Lower lobe of right lung (tissue), 2 donors: Measurements from ENCODE around the gene FCHSD1. TPM values are rescaled to one million over a fixed set of nuclear protein-coding genes. Genes with fewer than 3 reads are reported as not detected.
A peak's percentile ranks its signal among the peaks of the same experiment; 100 is the strongest.

Experiments
- ATAC-seq, 2 donors: fragments of 200-7000 bp; cut with Tn5 transposase; one replicate each; pipeline ENCODE4 v1.9.1; 2020 to 2022; ENCODE audit warnings: mild to moderate bottlenecking in 2 of 2, moderate library complexity in 2 of 2
- DNase-seq: peaks from one replicate; pipeline ENCODE4 v3.0.0-alpha.2; 2020
- H3K27ac ChIP-seq: fragments of 200-600 bp; one replicate; pipeline ENCODE4 v1.8.0; 2022
- H3K27me3 ChIP-seq: fragments of 200-600 bp; one replicate; pipeline ENCODE4 v1.8.0; 2022; ENCODE audit warnings: low read depth
- H3K36me3 ChIP-seq: fragments of 200-600 bp; one replicate; pipeline ENCODE4 v1.8.0; 2022; ENCODE audit warnings: mild to moderate bottlenecking
- H3K4me1 ChIP-seq: fragments of 200-600 bp; one replicate; pipeline ENCODE4 v1.8.0; 2022
- H3K4me3 ChIP-seq: fragments of 200-600 bp; one replicate; pipeline ENCODE4 v1.8.0; 2022; ENCODE audit warnings: mild to moderate bottlenecking
- H3K9me3 ChIP-seq: fragments of 200-600 bp; one replicate; pipeline ENCODE4 v1.8.0; 2022
- intact Hi-C: fragments of 100-400 bp; cut with DNase I; formaldehyde crosslinking; loops from one replicate; pipeline ENCODE4 v1.11.0; 2022
- total RNA-seq: library from RNA; stranded (reverse); fragmentation: NEBNext Ultra II Directional; extraction: Animal tissue kit (Norgen Biotek cat#: 25700); gene quantifications from one replicate; pipeline ENCODE4 v1.2.1, GENCODE V29; 2021
- TF ChIP-seq, protein P1 (sequence below): fragments of 200-600 bp; IDR thresholded peaks from one replicate; pipeline ENCODE4 v1.8.0; 2022; ENCODE audit warnings: antibody characterized with exemption, mild to moderate bottlenecking
- donor health status: DM: no; HTN: yes; CAD: no; lungs with severe emphysema.

FCHSD1 gene
- total RNA-seq, 1 donor from 2014 or later, result 20.4 TPM

DNA sequence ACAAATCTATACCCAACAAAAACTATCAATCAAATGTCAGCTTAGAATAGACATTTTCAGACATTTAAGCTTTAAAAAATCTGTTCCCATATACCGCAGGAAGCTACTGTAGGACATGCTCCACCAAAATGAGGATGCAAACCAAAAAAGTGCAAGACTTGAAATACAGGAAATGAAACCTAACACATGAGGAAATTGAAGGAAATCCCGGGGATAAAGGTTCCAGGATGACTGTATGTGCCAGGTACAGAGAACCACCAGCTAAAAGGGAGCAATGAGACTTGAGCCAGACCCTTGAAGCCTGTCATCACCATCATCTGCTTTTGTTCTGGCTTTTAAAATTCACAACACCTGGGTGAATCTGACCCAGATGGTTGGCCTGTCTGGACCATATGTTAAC, 53.8 kb downstream of the FCHSD1 start:
- ATAC-seq, result peak in 1 of 2 donors; percentile 23
- no peak for DNase-seq
- H3K36me3 ChIP-seq, result peaks cover 17% of the 10 kb centered on the region
- H3K27me3 ChIP-seq, result no peaks in the 10 kb centered on the region
- intact Hi-C loops, result no loop called here
- H3K9me3 ChIP-seq, result no peaks in the 10 kb centered on the region
- no peak overlapping the region for H3K27ac ChIP-seq
- no peak overlapping the region for H3K4me3 ChIP-seq
- peaks cover 59% of the 10 kb centered on the region for H3K4me1 ChIP-seq
- TF ChIP-seq, protein P1, sequence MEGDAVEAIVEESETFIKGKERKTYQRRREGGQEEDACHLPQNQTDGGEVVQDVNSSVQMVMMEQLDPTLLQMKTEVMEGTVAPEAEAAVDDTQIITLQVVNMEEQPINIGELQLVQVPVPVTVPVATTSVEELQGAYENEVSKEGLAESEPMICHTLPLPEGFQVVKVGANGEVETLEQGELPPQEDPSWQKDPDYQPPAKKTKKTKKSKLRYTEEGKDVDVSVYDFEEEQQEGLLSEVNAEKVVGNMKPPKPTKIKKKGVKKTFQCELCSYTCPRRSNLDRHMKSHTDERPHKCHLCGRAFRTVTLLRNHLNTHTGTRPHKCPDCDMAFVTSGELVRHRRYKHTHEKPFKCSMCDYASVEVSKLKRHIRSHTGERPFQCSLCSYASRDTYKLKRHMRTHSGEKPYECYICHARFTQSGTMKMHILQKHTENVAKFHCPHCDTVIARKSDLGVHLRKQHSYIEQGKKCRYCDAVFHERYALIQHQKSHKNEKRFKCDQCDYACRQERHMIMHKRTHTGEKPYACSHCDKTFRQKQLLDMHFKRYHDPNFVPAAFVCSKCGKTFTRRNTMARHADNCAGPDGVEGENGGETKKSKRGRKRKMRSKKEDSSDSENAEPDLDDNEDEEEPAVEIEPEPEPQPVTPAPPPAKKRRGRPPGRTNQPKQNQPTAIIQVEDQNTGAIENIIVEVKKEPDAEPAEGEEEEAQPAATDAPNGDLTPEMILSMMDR, result no peak

- H3K27me3 ChIP-seq, result no peaks in the 10 kb centered on the region
- TF ChIP-seq, protein P1, result no peak
- ATAC-seq (no peak), DNase-seq (no peak)
- H3K4me1 ChIP-seq, result peaks cover 56% of the 10 kb centered on the region
- H3K4me3 ChIP-seq, result no peak overlapping the region
- no peak overlapping the region for H3K27ac ChIP-seq
- no peaks in the 10 kb centered on the region for H3K9me3 ChIP-seq
- peaks cover 17% of the 10 kb centered on the region for H3K36me3 ChIP-seq
- intact Hi-C loops, result no loop called here
Observed at GRCh38 chr5:141596867-141597266, 54.4 kb downstream of the FCHSD1 start.

DNA sequence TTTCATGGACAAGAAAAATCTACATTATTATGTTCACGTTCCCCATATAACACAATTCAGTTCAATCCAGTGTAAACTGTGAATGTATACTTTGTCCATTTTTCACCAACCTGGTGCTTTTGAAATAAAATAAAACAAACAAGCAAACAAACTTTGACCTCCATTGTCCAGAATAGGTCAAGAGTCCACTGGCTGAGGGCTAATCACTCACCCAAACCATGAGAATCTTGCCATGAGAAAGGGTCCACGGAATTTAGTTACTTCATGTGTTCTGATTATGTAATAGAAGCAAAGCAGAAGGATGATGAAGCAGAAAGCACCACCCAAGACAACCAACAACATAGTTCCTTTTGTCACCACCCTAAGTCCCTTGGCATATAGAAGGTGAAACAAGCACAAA, 61.1 kb downstream of the FCHSD1 start:
- H3K27ac ChIP-seq, result no peak overlapping the region
- DNase-seq, result no peak
- H3K4me3 ChIP-seq, result no peak overlapping the region
- intact Hi-C loops, result no loop called here
- peaks cover 12% of the 10 kb centered on the region for H3K4me1 ChIP-seq
- H3K27me3 ChIP-seq, result no peaks in the 10 kb centered on the region
- ATAC-seq, result peak; percentile 28 to 47
- H3K36me3 ChIP-seq, result peaks cover 36% of the 10 kb centered on the region
- TF ChIP-seq, protein P1, result no peak
- H3K9me3 ChIP-seq, result no peaks in the 10 kb centered on the region

Other genes with a start within 250 kb of the FCHSD1 start
- 4.8 TPM for gene PCDHGA9, start 248.6 kb downstream of the FCHSD1 start, total RNA-seq
- 7.7 TPM for gene PCDHGB6, start 243.4 kb downstream of the FCHSD1 start, total RNA-seq
- gene PCDHGA10, start 238.4 kb downstream of the FCHSD1 start, total RNA-seq, result 5.4 TPM
- gene PCDHGB7, start 233.7 kb downstream of the FCHSD1 start, total RNA-seq, result 15.9 TPM
- 3.2 TPM for gene PCDHGA11, start 230.4 kb downstream of the FCHSD1 start, total RNA-seq
- 5.9 TPM for gene PCDHGA12, start 220.9 kb downstream of the FCHSD1 start, total RNA-seq
- 82.4 TPM for gene PCDHGC3, start 175.5 kb downstream of the FCHSD1 start, total RNA-seq
- 1.5 TPM for gene PCDHGC4, start 166.4 kb downstream of the FCHSD1 start, total RNA-seq
- 1.8 TPM for gene PCDHGC5, start 162.3 kb downstream of the FCHSD1 start, total RNA-seq
- gene DIAPH1, start 32.4 kb downstream of the FCHSD1 start, total RNA-seq, result 118 TPM
- gene HDAC3, start 14.6 kb downstream of the FCHSD1 start, total RNA-seq, result 45.8 TPM
- gene RELL2, start 14.4 kb downstream of the FCHSD1 start, total RNA-seq, result 5.5 TPM
- 35.2 TPM for gene ARAP3, start 30.8 kb upstream of the FCHSD1 start, total RNA-seq
- gene PCDH1, start 227.0 kb upstream of the FCHSD1 start, total RNA-seq, result 55.7 TPM